HG02970 (cell line): ENCODE results near the gene LSM12.

ENCODE experiments used
- ATAC-seq: cut with Tn5 transposase; IDR thresholded peaks from one replicate; pipeline ENCODE4 v1.9.1; 2021; ENCODE audit warnings: mild to moderate bottlenecking, moderate library complexity, moderate number of reproducible peaks; ENCODE audit not compliant: unreplicated experiment, low FRiP score

The LSM12 gene

DNA sequence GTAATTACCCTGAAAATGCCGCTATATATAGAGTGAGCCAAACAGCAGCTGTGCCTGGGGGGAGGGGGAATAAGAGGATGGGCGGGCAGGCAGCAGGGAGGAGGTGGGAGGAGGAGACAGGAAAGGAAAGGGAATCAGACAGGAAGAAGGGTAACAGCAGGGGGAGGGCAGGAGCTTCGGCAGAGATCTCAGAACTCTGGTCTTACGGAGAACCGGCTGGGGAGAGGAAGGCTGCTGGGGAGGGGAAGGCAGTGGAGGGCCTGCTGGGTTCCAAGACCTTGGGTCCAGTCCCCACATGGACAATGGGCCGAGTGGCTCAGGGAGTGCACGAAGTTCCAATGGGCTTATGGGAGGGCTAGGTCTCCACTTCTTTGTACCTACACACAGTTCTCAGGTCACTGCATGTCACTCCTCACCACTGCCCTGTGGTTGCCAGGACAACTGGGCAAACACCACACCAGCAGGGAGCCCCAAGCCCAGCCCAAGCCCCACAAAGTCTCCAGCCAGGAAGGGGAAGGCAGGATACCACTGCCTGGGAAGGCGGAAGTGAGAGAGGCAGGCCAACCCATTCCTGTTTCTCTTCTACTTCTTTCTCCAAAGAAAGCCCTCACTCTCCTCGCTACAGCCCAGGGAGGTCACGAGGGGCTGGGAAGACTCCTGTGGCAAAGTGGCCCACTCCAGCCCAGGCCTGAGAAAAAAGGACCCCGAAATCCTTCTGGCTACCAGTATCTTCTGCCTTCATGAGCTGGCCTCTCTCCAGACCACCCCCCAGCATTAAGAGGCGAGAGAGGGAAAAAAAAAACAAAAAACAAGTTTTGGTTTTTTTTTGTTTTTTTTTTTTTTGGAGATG is 29.4 kb upstream of the LSM12 start:
- no peak for ATAC-seq

DNA sequence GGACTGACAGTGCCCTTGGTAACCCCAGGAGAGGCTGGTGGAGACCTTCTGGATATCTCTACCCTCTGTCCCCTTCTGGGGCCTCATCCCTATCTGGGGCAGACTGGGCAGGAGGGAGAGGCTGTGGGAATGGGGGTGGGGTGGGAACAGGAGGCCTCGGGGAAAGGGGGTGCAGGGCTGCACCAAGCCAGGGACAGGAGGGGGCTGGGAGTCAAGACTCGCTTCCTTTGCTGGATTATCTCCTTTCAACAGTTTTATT is 28.8 kb upstream of the LSM12 start:
- ATAC-seq, result no peak

DNA sequence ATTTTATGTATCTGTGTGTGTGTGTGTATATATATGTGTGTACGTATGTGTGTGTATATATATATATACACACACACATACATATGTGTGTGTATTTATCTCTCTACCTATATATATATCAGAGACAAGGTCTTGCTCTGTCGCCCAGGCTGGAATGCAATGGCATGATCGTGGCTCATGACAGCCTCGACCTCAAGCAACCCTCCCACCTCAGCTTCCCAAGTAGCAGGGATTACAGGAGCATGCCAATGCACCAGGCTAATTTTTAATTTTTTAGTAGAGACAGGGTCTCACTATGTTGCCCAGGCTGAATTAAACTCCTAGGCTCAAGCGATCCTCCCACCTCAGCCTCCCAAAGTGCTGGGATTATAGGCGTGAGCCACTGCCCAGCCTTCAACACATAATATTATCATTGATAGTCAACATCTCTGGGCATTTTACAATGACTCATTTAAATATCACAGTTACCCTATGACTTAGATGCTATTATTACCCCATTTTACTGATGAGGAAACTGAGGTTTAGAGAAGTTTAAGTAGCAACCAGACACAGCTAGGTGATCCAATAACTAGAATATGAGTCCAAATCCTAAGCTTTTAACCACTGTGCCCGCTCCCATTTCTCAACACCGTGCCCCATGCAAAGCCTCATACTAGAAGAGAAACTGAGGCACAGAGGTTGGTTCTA is 28.4 kb upstream of the LSM12 start:
- no peak for ATAC-seq

DNA sequence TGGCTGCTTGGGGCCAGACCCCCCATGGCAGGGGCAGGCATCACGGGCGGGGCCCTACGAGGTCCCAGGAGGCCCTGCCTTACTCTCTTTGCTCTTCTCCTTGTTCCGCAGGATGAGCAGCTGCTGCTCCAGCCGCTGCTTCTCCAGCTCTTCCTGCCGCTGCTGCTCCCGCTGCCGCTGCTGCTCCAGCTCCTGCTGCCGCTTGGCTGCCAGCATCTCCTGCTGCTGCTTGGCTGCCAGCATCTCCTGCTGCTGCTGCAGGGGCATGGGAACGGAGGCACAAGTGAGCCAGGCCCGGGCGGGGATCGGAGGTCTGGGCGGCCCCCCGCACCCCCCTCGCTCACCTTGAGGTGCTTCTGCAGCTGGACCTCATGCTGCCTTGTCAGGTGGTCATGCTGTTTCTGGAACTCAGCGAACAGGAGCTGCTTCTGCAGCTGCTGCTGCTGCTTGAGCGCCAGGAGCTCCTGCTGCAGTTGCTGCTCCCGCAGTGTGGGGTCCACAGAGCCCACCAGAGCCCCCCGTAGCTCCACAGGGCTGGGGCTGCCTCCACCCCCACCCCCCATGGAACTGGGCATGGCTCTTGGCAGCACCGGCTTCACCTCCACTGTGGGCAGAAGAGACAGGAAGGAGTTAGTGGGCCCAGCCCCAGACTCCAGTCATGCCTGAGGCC is 26.9 kb upstream of the LSM12 start:
- no peak for ATAC-seq

DNA sequence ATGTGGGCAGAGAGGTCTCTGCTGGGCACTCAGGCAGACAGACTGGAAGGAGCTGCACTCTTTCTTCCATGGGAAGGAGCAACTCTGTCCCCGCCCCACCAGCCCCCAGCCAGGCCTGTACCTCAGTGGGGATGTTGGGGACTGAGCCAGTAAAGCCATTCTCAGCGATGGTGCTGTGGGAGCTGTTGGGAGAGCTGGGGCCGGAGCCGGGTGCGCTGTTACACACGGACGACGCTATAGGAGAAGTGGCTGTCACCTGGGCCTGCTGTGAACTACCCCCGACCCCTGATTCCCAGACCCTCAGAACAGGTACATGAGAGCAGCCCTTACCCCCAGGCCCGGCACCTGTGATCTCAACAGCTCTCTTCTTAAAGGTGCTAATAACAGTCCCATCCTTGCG is 25.6 kb upstream of the LSM12 start:
- ATAC-seq, result no peak

DNA sequence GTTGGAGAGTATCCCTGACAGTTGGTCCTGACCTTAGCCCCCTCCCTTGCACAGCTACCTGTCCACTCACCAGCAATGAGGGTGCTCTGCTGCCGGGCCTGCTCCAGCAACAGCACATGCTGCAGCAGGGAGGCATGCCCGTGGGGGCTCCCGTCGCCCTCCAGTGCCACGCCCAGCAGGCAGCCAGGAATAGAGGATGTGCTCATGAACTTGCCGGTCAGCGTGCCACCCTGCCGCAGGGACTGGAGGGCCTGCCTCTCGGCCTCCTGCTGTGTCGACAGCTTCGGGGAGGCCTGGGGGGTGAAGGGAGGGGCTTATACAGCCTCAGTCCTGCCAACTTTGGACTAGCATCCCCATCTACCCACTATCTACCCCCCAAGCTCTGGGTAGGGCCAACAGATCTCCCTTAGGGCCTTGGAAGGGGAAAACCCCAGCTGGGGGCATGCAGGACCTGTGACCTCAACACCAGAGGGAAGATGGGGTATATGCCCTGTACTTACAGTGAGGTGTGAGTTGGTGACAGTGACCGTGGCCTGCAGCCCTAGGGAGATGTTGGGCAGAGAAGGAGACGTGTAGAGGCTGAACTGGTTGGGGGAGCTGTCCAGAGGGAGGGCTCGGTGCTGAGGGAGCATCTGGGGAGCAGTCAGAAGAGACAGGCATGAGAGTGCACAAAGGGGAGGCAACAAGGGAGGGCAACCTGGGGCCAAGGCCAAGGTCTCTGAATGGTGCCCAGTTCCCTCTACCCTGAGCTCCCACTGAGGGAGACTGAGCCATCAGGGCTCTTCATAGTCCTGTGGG is 24.9 kb upstream of the LSM12 start:
- no peak for ATAC-seq

DNA sequence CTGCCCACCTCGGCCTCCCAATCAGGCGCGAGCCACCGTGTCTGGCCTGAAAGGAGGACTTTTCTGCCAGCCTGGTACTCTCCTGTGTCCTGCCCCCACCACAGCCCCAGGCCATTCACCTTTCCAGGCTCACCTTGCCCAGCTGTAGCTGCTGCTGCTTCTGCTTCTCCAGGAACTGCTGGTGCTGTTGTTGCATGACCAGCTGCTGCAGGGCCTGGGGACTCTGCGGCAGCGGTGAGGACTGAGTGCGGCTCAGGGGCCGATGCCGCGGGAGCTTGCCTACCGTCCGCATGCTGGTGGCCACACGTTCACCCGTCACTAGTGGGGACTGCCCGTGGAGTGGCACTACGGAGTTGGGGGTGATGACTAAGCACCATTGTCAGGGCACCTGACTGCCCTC is 21.8 kb upstream of the LSM12 start:
- no peak for ATAC-seq

DNA sequence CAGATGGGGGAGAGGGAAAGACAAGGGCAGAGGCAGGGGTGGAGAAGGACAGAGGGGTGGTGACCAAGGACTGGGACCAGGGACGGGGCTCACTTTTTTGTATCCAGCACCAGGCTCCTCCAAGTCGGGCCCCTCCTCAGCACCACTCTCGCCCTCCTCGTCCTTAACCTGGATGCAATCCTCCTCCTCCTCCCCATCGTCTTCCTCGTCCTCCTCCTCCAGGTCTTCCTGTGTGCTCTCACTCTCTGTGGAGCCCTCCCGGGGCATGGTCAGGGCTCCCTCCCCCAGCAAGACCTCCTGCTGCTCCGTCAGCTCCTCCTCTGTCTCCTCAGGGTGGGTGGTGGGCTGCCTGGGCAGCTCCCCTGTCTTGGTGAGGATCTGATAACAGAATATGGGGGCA is 20.8 kb upstream of the LSM12 start:
- ATAC-seq, result no peak

DNA sequence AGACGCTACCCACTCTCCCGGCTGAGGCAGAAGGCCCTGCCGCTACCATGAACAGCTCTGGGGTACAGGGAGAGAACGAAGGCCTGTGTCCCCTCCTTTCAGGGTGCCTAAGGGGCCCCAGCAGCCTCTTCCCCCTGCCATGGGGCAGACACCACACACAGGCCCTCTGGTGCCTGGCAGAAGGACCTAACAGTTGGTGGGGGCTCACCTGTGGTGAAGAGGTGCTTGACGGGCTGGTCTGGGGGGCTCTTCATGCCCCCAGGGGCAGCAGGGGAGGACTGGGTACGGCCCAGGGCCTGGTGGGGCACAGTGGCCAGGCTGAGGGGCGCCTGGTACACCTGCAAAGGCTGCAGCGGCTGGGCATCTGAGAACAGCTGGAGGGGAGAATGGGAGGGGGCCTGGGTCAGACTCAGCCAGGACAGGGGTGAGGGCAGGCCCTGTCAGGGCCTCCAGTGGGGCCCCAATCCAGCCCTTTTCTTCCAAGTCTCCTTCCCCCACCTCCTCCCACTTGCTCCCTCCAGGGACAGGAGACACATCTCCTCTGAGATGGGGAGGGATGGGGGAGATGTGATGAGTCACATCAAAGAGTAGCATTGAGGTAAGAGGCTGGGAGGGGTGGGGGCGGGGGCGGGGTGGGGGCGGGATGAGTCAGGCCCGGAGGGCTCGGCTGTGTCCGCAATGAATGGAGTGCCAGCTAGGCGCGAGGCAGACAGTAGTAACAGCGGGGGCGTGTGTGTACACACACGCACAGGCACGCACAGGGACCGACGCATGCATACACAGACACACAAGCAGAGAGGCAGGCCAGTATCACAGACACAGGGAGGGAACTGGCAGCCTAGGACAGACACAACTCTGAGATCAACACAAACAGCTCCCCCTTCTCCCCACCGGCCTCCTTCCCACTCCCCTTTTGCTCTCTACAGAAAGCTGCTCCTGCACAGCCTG is 20.2 kb upstream of the LSM12 start:
- ATAC-seq, result no peak

DNA sequence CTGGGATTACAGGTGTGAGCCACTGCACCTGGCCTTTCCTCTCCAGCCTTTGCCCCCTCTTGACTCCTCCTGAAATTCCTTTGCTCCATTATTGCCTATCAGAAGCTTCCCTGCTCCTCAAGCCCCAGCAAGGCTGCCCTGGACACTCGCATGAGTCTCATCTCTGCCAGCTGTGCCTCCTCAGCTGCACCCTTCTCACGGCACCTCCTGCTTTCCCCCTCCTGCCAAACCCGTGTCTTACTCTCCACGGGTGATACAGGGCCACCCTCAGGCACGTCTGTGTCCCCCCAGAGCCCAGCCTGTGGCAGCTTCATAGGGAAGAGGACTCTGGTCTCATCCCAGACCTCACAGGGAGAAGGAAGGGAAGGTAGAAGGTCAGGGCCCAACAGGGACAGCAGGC is 19.4 kb upstream of the LSM12 start:
- no peak for ATAC-seq

DNA sequence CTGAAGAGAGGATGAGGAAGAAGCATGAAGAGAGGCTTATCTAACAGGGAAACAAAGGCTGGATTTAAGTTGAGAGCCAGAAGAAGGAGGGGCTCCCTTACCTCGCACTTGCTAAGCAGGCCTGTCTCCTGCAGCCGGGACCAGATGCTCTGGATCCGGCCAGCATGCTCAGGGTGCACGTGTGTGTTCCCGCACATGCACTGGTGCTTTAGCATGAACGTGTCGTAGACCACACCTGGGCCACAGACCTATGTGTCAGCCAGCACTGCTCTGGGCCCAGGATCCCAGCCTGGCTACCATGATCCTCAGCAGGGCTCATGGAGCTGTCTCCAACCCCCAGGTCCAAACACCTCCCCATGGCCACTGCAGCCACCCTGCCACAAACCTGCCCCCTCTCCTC is 18.4 kb upstream of the LSM12 start:
- no peak for ATAC-seq

DNA sequence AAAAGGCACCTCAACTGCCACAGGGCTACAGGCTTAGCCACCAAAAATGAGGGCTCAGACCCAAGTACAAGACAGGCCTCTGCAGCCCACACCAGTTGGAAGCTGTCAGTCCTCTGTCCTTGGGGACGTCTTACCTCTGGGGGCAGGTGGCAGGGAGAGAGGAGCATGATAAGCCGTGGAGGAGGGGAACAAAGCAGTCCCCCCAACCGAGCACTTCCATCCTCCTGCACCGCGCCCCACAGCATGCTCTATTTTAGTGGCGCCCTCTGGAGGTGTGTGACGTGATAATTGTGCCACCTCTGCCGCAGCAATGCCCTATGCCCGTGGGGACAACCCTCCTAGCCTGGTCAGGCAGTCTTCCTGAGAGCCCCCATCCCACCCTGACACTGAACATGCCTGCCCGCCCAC is 17.7 kb upstream of the LSM12 start:
- ATAC-seq, result no peak

DNA sequence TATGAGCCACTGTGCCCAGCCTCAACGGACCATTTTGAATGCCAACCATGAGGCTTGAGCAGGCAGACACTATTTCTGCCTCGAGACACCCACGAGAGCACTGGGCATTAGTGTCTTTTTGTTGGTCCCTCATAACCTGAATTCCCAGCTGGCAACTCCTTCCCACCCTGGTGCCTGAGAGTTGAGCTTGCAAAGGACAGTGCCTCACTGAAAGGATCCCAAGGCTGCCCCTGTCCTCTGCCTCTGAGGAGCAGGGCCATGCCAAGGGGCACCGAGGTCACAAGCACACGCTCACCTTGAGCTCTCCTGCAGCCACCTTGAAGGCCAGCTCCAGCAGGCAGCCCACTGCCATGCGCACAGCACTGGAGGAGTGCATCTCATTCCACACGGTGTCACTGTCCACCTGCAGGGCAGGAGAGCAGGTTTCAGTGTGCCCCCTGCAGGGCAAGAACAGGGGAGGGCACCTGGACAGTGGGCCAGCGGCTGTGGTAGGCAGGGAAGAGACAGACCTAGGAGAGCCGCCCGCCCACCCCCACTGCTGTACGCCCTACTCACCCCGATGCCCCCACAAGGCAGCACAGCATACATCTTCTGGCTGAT is 16.9 kb upstream of the LSM12 start:
- no peak for ATAC-seq

DNA sequence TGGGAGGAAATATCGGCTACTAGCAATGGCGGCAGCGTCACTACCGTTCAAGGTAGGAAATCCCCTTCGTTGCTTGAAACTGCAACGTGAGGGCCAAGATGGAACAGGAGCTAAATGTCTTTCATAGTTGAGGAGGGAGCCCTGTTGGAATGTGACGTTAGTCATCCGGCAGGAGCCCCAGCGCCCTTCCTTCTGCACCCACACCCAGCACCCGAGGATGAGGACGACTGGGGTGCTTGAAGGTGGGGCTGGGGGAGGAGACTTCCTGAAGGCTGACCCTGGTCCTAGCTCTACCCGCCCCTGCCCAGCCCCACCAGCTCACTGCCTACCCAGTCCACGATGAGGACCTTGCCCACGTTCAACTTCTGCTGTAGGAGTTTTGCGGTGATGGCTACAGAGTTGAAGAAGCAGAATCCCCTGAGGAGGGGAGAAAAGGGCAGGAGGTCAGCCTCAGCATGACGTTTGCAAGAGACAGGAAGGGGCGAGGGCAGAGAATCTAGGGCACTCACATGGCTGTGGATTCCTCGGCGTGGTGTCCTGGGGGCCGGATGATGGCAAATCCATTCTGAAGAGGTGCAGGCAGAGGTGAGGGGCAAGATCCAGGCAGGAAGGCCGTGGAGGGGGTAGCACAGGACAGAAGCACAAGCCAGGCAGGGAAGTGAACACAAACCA is 15.9 kb upstream of the LSM12 start:
- ATAC-seq, result no peak

DNA sequence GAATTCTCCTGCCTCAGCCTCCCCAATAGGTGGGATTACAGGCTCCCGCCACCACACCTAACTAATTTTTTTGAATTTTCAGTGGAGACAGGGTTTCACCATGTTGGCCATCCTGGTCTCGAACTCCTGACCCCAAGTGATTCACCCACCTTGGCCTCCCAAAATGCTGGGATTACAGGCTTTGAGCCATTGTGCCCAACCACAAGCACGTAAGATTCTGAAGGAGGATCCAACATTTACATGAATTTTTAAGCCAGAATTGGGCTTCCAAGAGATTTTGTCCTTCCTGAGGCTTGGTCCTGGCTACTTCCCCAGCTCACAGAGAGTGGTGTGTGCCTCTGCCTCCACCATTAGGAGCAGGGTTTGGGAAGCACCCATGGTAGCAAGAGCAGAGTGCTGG is 15.2 kb upstream of the LSM12 start:
- no peak for ATAC-seq

DNA sequence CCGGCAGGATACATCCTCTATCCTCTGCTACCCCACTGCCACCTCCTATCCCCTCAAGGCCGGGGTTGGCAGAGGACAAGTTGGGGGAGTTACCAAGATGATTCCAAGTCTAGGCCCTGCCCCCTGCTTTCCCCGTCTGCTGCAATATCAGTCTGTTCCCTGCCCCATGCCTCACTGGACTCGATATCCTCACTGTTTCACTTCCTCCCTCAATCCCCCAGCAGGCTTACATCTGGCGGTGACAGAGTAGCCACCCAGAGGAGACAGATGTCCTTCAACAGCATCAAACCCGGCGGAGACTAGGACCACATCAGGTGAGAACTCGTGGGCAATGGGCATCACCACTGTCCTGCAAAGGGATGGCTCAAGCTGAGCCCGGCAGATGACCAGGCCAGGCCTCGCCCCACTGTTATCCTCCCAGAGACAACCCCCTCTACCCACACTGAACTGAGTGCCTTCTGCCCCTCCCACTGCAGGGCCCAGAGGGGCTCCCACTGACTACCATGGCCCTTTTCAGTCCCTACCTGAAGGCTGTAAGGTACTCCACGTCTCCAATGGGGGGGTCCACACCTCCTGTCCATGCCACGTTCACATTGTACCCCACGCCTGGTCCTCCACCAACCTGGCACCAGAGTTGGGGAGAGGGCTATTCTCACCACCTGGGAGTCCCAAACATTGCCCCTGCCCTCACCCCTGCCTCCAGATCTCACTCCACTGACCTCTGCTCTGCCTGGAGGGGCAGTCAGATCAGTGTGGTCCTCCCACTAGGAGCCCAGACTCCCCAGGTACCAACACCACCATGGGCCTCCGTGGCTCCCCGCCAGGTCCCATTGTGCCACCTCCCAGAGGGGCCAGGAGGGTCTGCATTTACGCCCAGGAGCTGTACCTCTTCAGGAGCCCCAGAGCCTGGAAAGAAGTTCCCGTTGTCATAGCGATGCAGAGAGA is 13.7 kb upstream of the LSM12 start:
- no peak for ATAC-seq

DNA sequence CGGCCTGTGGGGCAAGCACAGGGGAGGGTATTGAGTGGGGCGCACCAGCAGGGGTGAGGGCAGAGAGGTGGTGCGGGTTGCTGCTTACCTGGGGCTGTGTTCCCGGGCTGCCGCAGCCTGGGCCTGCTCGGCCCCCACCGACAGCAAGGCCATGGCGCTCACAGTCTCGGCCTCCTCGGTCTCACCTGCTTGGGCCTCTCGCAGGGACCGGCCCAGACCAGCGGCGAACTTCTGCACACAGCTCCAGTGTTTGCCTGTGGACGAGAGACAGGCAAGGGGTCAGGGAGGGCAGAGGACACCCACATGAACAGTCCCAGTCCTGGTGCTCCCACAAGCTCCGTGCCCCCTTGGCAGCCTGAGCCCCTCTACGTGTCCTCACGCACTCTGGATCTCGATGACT is 11.9 kb upstream of the LSM12 start:
- no peak for ATAC-seq

DNA sequence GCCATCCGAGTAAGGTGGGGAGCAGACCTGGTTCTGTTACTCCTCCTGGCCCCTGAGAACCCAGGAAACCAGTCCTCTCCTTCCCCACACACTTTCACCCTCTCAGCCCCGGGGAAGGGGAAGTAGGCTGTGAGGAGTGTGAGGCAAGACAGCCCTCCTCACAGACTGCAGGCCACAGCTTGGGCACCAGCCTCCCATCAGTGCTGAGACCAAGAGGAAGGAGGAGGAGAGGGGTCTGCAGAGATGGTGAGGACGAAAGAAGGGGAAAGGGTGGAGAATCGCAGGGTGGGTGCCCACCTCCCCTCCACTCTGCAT is 11.1 kb upstream of the LSM12 start:
- ATAC-seq, result no peak
